OCI-LY3 (cell line): ENCODE measurements around the gene LDLRAD4.

Experiments
- EZH2phosphoT487 ChIP-seq: fragments of 200-600 bp; shearing (Covaris generic); IDR thresholded peaks from 2 replicates; pipeline ENCODE4 v1.6.1; 2018; ENCODE audit warnings: antibody characterized with exemption, mixed run types, low read depth
- TF ChIP-seq, protein P1 (sequence below): fragments of 200-600, 300-600 bp; sonication (generic); IDR thresholded peaks from 2 replicates; pipeline ENCODE4 v1.5.1; 2014; ENCODE audit warnings: antibody characterized with exemption, low read length, low read depth

DNA sequence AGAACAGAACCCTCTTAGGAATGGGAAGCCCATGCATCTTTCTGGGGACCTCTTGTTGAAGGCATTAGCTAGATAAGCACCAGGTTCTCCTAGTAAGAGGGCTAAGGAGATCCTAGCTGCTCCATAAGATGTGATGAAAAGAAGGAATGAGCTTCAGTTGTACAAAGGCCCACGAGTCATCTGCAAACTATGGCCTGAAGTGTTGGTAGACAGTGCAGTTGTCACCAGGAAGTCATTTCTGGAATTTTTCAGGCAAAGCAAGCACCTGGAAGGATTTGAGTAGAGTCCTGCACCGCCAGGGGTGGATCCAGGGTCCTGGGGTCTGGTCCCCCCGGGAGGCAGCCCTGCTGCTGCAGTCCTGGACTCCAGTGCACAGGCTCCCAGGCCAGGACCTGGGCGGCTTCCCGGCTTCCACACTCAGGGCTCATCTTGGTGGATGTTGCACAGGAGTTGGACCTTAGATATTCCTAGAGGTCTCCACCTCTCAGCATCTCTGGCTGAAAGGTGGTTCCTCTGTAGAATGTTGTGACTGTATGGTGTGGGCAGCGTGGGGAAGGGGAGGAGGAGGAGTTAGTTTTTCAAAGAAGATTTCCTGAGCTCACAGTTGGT, 85.3 kb downstream of the LDLRAD4 start:
- TF ChIP-seq, protein P1, sequence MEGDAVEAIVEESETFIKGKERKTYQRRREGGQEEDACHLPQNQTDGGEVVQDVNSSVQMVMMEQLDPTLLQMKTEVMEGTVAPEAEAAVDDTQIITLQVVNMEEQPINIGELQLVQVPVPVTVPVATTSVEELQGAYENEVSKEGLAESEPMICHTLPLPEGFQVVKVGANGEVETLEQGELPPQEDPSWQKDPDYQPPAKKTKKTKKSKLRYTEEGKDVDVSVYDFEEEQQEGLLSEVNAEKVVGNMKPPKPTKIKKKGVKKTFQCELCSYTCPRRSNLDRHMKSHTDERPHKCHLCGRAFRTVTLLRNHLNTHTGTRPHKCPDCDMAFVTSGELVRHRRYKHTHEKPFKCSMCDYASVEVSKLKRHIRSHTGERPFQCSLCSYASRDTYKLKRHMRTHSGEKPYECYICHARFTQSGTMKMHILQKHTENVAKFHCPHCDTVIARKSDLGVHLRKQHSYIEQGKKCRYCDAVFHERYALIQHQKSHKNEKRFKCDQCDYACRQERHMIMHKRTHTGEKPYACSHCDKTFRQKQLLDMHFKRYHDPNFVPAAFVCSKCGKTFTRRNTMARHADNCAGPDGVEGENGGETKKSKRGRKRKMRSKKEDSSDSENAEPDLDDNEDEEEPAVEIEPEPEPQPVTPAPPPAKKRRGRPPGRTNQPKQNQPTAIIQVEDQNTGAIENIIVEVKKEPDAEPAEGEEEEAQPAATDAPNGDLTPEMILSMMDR: no peak
- no peak for TF ChIP-seq EZH2phosphoT487
